GM18507 (cell line): ENCODE measurements around the gene SUPT3H.
"Not testable (repeated sequence)": the region's sequence is repeated elsewhere in the genome, so short reads cannot be mapped to it uniquely, and the experiment has no call there.

Experiments used
- DNase-seq: peaks from one replicate; pipeline ENCODE4 v3.0.0; 2011; ENCODE audit warnings: low read depth; ENCODE audit not compliant: insufficient read length; ENCODE audit errors: extremely low spot score
- FAIRE-seq: peaks from 2 replicates; lab custom pipeline; 2011; peaks lifted over from hg19 to GRCh38; lab: Jason Lieb, UNC

SUPT3H gene

DNA sequence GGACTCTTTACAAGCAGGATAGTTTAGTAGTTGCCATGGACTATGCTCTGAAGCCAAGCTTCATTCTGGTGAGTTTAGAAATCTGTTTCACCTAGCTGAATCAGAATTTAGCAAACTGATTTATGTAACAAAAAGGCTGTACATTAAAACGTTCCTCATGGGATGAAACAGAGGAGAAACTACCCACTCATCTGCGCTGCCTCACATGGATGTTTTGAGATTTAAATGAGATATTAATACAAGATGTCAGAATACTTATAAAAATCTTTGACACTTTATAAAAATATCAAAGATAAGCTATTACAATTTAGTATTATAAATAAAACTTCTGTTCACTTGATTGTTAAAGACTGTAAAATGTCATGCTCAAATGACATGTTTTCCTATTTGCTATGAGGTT lies 32.8 kb downstream of the SUPT3H start:
- no peak for FAIRE-seq
- no peak for DNase-seq

DNA sequence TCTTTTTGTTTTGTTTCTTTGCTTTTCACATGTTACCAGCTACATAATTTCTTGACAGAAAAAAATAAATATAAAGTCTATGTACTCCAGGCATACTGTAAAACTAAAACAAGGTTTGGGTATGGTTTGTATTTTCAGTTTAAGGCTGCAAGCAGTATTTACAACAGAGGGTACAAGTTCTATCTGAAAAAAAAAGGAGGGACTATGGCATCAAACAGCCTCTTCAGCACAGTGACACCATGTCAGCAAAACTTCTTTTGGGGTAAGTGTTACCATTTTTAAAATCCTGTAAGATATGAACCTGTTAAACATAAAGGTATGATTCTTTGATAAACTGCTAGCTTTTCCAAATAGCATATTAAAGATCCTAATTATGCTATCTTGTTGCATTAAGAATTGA lies 49.2 kb downstream of the SUPT3H start:
- FAIRE-seq = no peak
- no peak for DNase-seq

DNA sequence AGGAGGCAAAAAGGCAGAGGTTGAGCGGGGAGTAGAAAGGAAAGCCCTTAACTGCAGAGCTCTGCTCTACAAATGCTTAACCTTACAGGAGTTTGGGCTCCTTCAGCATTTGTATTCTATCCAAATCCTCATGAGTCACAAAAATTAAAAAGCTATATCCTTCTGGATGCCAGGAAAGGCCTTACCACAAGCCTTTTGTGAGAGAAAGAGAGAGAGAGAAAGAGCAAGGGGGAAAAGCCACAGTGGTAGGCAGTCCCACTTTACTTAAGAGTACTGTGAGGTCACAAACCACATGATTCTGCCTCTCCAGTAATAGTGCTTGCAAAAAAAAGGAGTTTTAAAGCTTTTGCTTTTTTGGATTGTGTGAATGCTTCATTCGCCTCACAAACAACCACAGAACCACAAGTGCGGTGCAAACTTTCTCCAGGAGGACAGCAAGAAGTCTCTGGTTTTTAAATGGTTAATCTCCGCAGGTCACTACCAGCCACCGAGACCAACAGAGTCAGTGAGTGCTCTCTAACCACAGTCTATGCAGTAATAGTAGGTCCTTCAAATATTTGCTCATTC lies 49.7 kb downstream of the SUPT3H start, which contains the start of gene RUNX2:
RUNX2 (plus strand) TSS at position 375 of the 567 bp plus-strand sequence. CDS start 397 bp downstream, outside the sequence.
- DNase-seq = no peak
- FAIRE-seq = no peak

GRCh38 chr6:45326698-45327417 lies 50.9 kb downstream of the SUPT3H start:
- DNase-seq (no peak), FAIRE-seq (no peak)

DNA sequence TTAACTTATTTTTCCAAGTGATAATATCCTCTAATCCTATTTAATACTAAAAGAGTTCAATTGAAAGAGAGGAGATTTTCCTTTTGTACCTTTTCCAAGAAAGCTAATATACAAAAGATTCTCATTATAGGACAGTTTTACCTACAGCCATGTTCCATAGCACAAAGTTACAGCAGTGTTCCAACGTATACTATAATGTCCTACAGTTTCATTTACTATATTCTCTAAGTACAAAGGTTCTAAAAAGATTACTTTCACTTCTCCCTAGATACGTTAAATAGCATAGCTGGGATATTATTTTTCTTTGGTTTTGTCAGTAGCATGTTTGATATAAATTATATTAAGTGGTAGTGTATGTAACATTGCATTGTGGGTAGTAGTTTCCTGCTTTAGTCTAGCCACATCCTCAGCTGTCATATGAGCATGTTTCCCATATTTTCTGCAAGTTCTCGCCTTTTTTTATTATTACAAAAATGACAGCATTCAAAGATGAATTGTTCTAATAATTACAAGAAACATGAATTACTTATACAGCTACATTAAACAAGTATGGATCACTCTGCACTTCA lies 54.0 kb downstream of the SUPT3H start:
- FAIRE-seq (no peak), DNase-seq (no peak)

DNA sequence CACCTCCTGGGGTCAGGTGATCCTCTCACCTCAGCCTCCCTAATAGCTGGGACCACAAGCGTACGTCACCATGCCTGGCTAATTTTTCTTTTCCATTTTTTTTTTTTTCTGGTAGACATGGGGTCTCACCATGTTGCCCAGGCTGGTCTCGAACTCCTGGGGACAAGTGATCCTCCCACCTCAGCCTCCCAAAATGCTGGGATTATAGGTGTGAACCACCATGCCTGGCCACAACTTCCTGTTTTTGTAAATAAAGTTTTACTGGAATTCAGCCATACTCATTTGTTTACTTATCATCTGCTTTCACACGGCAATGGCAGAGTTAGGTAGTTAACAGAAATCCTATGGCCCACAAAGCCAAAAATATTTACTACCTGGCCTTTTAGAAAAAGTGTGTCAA lies 57.4 kb downstream of the SUPT3H start:
- FAIRE-seq = no peak

DNA sequence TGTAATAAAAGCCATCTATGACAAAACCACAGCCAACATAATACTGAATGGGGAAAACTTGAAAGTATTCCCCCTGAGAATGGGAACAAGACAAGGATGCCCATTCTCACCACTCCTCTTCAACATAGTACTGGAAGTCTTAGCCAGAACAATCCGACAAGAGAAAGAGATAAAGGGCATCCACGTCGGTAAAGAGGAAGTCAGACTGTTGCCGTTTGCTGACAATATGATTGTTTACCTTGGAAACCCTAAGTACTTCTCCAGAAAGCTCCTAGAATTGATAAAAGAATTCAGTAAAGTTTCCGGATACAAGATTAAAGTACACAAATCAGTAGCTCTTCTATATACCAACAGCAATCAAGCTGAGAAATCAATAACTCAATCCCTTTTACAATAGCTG lies 63.6 kb downstream of the SUPT3H start:
- FAIRE-seq (no peak), DNase-seq (no peak)

More for the DNA sequence above, 57.4 kb downstream of the SUPT3H start:
- no peak for DNase-seq

- no peak for FAIRE-seq
- DNase-seq = no peak
These were observed 67.5 kb downstream of the SUPT3H start for GRCh38 chr6:45310118-45310788.

DNA sequence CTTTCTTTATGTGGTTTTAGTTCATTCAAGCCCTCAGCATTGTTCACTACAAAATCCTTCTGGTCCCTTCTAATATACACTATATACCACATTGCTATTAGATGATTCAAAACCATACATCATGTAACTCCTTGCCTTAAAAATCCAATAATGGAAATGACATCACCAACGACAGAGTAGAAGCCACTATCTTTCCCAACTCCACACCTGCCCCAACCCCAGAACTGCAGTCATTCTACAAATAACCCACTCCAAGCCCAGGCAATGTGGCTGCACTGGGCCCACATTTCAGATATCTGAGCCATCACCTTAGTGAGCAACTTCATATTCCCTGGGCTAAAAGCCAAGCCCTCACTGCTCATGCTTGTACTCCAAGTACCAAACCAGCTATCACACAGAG lies 72.2 kb downstream of the SUPT3H start:
- FAIRE-seq (no peak), DNase-seq (no peak)

DNA sequence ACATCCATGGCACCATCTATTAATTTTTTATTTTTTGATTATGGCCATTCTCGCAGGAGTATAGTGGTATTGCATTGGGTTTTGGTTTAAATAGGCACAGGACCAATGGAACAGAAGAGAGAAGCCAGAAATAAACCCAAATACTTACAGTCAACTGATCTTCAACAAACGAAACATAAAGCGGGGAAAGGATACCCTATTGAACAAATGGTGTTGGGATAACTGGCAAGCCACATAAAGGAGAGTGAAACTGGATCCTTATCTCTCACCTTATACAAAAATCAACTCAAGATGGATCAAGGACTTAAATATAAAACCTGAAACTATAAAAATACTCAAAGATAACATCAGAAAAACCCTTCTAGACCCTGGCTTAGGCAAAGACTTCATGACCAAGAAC lies 74.9 kb downstream of the SUPT3H start:
- FAIRE-seq = no peak
- DNase-seq = no peak

- no peak for DNase-seq
These were observed 76.2 kb downstream of the SUPT3H start for GRCh38 chr6:45301348-45302142.

DNA sequence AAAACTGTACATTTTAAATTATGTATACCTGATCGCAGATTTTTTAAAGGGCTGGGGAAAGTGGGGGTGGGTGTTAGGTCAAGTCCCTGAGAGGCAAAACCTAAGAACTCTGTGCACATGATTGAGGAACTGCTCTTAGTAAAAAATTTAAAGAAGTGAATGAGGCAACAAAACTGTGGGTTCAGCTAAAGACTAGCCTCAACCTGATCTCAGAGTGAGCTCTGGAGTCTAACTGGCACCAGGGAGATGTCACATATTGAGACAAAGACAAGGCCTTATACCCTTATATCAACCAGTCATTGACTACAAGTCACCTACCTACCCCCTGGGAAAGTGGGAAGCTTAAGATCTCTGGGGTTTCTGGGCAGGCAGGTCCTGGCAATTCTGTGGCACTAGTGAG lies 77.0 kb downstream of the SUPT3H start:
- no peak for DNase-seq
- no peak for FAIRE-seq

More at GRCh38 chr6:45301348-45302142, 76.2 kb downstream of the SUPT3H start:
- no peak for FAIRE-seq

DNA sequence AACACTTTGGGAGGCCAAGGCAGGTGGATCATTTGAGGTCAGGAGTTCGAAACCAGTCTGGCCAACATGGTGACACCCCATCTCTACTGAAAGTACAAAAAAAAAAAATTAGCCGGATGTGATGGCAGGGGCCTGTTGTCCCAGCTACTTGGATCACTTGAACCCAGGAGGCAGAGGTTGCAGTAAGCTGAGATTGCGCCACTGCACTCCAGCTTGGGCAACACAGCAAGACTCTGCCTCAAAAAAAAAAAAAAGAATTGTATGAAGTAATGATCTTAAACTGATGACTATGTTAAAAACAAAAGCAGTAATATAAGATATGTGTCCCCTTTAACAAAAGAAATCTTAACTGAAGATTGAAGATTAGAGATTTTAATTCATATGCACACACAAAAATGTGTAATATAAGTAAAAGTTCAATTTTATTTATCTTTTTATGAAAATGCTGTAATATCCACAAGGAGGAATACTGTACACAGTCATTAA lies 78.6 kb downstream of the SUPT3H start:
- DNase-seq = no peak
- FAIRE-seq = no peak

- FAIRE-seq = no peak
These were observed 80.4 kb downstream of the SUPT3H start for GRCh38 chr6:45297320-45297719.

GRCh38 chr6:45294065-45294701 lies 83.6 kb downstream of the SUPT3H start:
- not testable (repeated sequence) for FAIRE-seq, DNase-seq

More at GRCh38 chr6:45297320-45297719, 80.4 kb downstream of the SUPT3H start:
- DNase-seq = no peak

DNA sequence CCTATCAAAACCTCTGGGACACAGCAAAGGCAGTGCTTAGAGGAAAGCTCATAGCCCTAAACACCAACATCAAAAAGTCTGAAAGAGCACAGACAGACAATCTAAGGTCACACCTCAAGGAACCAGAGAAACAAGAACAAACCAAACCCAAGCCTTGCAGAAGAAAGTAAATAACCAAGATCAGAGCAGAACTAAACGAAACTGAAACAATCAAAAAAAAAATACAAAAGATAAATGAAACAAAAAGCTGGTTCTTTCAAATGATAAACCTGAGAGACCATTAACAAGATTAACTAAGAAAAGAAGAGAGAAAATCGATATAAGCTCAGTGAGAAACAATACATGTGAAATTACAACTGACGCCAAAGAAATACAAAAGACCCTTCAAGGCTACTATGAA lies 84.4 kb downstream of the SUPT3H start:
- DNase-seq (no peak), FAIRE-seq (no peak)

GRCh38 chr6:45289751-45290514 lies 87.8 kb downstream of the SUPT3H start:
- DNase-seq (no peak), FAIRE-seq (no peak)

- FAIRE-seq, DNase-seq: not testable (repeated sequence)
These were observed 91.0 kb downstream of the SUPT3H start for GRCh38 chr6:45286707-45287106.
